ENCODE results near the gene COQ10B. TPM values are rescaled to one million over a fixed set of nuclear protein-coding genes. Genes with fewer than 3 reads are reported as not detected.
"Not testable (repeated sequence)": the region's sequence is repeated elsewhere in the genome, so short reads cannot be mapped to it uniquely, and the experiment has no call there.

The COQ10B gene
- total RNA-seq, 1 experiment from 2014 or later, result 23.5 TPM

DNA sequence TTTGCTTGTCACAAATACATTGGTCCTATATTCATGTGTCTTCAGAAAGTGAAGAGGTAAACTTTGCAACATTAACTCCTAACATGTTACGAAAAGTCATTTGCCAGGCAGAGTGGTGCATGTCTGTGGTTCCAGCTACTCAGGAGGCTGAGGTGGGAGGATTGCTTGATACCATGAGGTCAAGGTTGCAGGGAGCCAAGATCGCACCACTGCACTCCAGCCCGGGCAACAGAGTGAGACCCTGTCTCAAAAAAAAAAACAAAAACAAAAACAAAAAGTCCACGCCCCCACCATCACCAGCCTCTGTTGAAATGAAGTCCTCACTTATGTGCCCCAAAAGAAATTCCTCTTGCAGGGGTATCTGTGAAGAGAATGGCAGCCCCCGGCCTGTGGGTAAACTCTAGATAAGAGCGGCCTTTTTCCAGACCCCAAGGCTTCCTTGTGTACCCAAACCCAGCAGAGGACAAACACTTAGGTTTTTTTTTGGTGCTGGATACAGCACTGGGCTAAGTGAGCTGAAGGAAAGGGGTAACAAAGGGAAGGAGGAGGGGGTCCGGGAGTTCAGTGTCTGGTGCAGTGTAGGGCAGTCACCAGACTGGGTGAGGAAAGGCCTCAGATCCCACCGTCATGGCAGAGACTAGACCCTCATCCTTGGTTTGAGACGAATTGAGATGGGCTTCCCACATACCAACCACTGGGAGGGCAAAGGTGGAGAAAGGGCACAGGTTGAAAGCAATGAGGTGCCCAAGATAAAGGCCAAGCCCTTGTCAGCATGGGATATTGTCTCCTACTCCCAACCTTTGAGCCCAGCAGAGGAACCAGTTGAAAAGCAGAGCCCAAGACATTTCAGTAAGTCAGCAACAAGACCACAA, 27.0 kb downstream of the COQ10B start:
- Histone ChIP-seq H3K9me3 (ENCODE audit: low read length) (peaks cover 10% of the 10 kb centered on the region; the same call in 1 of the 2 replicates), H3K36me3 (ENCODE audit: low read depth, low read length) (peaks cover 16% of the 10 kb centered on the region), H3F3A (ENCODE audit: low read length, unreplicated experiment) (peaks cover 5% of the 10 kb centered on the region), H4K20me1 (ENCODE audit: low read length) (no peaks in the 10 kb centered on the region), H3K27ac (ENCODE audit: low read length) (no peak overlapping the region), H2AFZ (ENCODE audit: low read length) (no peak overlapping the region), H3K9me2 (replicated peaks; ENCODE audit: low read length) (no peaks in the 10 kb centered on the region), H3K9ac (ENCODE audit: low read length) (no peak overlapping the region), H3K79me2 (ENCODE audit: low read length) (no peaks in the 10 kb centered on the region), H3K4me2 (ENCODE audit: low read length) (no peak overlapping the region), H3K4me1 (ENCODE audit: insufficient read depth, low read length) (no peaks in the 10 kb centered on the region), H3K4me3 (ENCODE audit: low read length) (no peak overlapping the region), H3K27me3 (ENCODE audit: low read length) (no peaks in the 10 kb centered on the region)
- intact Hi-C loops (cut with micrococcal nuclease), result no loop called here
- no peak for DNase-seq
- ATAC-seq, result no peak
- CTCF ChIA-PET, result no interaction called here
- TF ChIP-seq EZH2phosphoT487 (IDR thresholded peaks at IDR 0.05; ENCODE audit: borderline replicate concordance, low read length) (no peak), EZH2 (IDR thresholded peaks at IDR 0.05; ENCODE audit: low read length, unreplicated experiment) (no peak)
- TF ChIP-seq, protein P1, sequence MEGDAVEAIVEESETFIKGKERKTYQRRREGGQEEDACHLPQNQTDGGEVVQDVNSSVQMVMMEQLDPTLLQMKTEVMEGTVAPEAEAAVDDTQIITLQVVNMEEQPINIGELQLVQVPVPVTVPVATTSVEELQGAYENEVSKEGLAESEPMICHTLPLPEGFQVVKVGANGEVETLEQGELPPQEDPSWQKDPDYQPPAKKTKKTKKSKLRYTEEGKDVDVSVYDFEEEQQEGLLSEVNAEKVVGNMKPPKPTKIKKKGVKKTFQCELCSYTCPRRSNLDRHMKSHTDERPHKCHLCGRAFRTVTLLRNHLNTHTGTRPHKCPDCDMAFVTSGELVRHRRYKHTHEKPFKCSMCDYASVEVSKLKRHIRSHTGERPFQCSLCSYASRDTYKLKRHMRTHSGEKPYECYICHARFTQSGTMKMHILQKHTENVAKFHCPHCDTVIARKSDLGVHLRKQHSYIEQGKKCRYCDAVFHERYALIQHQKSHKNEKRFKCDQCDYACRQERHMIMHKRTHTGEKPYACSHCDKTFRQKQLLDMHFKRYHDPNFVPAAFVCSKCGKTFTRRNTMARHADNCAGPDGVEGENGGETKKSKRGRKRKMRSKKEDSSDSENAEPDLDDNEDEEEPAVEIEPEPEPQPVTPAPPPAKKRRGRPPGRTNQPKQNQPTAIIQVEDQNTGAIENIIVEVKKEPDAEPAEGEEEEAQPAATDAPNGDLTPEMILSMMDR (conservative IDR thresholded peaks at IDR 0.05; ENCODE audit: low read depth, low read length), result no peak
- BruUV-seq (replicated peaks), result no TSS peak
- POLR2A ChIA-PET (ENCODE audit: unreplicated experiment), result no interaction called here

DNA sequence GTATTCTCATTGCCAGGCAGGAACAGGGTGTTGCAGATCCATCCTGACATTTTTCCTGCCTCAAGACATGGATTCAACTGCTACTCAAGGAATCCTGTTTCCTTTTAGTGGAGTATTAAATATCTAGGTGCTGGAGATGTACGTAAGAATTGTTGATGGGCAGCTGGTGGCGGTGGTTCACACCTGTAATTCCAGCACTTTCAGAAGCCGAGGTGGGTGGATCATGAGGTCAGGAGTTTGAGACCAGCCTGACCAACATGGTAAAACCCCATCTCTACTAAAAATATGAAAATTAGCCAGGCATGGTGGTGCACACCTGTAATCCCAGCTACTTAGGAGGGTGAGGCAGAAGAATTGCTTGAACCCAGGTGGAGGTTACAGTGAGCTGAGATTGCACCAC, 30.9 kb downstream of the COQ10B start:
- BruUV-seq (replicated peaks); H3K4me3 ChIP-seq (ENCODE audit: low read length); CTCF ChIA-PET; intact Hi-C loops (cut with micrococcal nuclease); H3K9me3 ChIP-seq (ENCODE audit: low read length); H3K27me3 ChIP-seq (ENCODE audit: low read length); H3K4me2 ChIP-seq (ENCODE audit: low read length); H3K27ac ChIP-seq (ENCODE audit: low read length); H3K9ac ChIP-seq (ENCODE audit: low read length); H2AFZ ChIP-seq (ENCODE audit: low read length); ATAC-seq; H3K79me2 ChIP-seq (ENCODE audit: low read length); H3K4me1 ChIP-seq (ENCODE audit: insufficient read depth, low read length); H3K9me2 ChIP-seq (replicated peaks; ENCODE audit: low read length); H4K20me1 ChIP-seq (ENCODE audit: low read length); DNase-seq: not testable (repeated sequence)
- POLR2A ChIA-PET (ENCODE audit: unreplicated experiment), result interaction anchor here (0.7 to 1.2 kb wide), 2 partner anchors 16 to 25 kb away, joined by 6 to 29 read pairs; partner anchors contain the start of gene HSPD1
- Histone ChIP-seq H3F3A (ENCODE audit: low read length, unreplicated experiment) (peaks cover 16% of the 10 kb centered on the region), H3K36me3 (ENCODE audit: low read depth, low read length) (peaks cover 48% of the 10 kb centered on the region)

DNA sequence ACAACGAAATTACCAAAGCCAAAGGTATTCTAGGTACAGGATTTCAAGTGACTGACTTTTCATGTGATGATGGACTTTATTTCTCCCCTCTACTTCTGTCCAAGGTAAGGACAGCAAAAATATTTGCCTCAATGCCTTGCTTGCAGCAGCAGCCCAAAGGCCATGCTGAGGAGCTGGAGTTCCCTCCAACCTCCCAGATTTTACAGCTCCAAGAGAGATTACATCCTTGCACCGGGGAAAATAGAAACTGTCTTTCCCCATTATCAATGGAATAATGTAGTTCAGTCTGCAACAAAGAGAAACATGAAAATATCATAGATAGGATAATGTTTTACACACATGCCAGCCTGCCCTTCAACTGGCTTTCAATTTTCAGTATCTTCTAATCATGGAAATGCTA, 32.8 kb downstream of the COQ10B start:
- peaks cover 66% of the 10 kb centered on the region for H3K36me3 ChIP-seq (ENCODE audit: low read depth, low read length)

More for the DNA sequence above, 32.8 kb downstream of the COQ10B start:
- no peaks in the 10 kb centered on the region for H3K9me2 ChIP-seq (replicated peaks; ENCODE audit: low read length)
- peaks cover 4% of the 10 kb centered on the region; the same call in 1 of the 2 replicates for H3K79me2 ChIP-seq (ENCODE audit: low read length)
- no peak overlapping the region for H3K4me3 ChIP-seq (ENCODE audit: low read length)
- no TSS peak for BruUV-seq (replicated peaks)
- ATAC-seq, result no peak
- ChIA-PET CTCF (no interaction called here), POLR2A (ENCODE audit: unreplicated experiment) (no interaction called here)
- H3K9me3 ChIP-seq (ENCODE audit: low read length), result peaks cover 10% of the 10 kb centered on the region; the same call in 1 of the 2 replicates
- H3F3A ChIP-seq (ENCODE audit: low read length, unreplicated experiment), result peaks cover 24% of the 10 kb centered on the region
- peaks cover 11% of the 10 kb centered on the region; the same call in 1 of the 2 replicates for H4K20me1 ChIP-seq (ENCODE audit: low read length)
- intact Hi-C loops (cut with micrococcal nuclease), result no loop called here
- no peaks in the 10 kb centered on the region for H3K27me3 ChIP-seq (ENCODE audit: low read length)
- no peak overlapping the region for H2AFZ ChIP-seq (ENCODE audit: low read length)
- no peak overlapping the region for H3K4me2 ChIP-seq (ENCODE audit: low read length)
- TF ChIP-seq EZH2 (IDR thresholded peaks at IDR 0.05; ENCODE audit: low read length, unreplicated experiment) (no peak), EZH2phosphoT487 (IDR thresholded peaks at IDR 0.05; ENCODE audit: borderline replicate concordance, low read length) (no peak)
- TF ChIP-seq, protein P1 (conservative IDR thresholded peaks at IDR 0.05; ENCODE audit: low read depth, low read length), result no peak
- H3K9ac ChIP-seq (ENCODE audit: low read length), result no peak overlapping the region
- H3K4me1 ChIP-seq (ENCODE audit: insufficient read depth, low read length), result no peaks in the 10 kb centered on the region
- H3K27ac ChIP-seq (ENCODE audit: low read length), result no peak overlapping the region
- DNase-seq, result no peak
